Right lobe of liver (tissue), 6 donors: ENCODE results near the gene MYO18A. TPM values are rescaled to one million over a fixed set of nuclear protein-coding genes. Genes with fewer than 3 reads are reported as not detected.

Source experiments
- ATAC-seq, 4 donors: fragments of 200-7000 bp; cut with Tn5 transposase; one replicate each; pipeline ENCODE4 v1.9.1; 2020; ENCODE audit warnings: mild to moderate bottlenecking in 4 of 4, moderate library complexity in 4 of 4
- DNase-seq, 3 donors: peaks; one replicate each; pipeline ENCODE4 v3.0.0-alpha.2; 2020
- H3K27ac ChIP-seq, 3 donors: fragments of 200-600 bp; one replicate each; pipeline ENCODE4 v1.8.0; 2022
- H3K27me3 ChIP-seq, 2 donors: fragments of 200-600 bp; one replicate each; pipeline ENCODE4 v1.8.0; 2022
- H3K36me3 ChIP-seq, 4 donors: fragments of 200-600 bp; sonication (generic) in 1 of 4; one replicate each; pipeline versions ENCODE4 v1.5.1 to v1.8.0; 2017 to 2022; ENCODE audit warnings: control low read depth in 1 of 4
- H3K4me1 ChIP-seq, 4 donors: fragments of 200-600 bp; sonication (generic) in 1 of 4; one replicate each; pipeline versions ENCODE4 v1.5.1 to v1.8.0; 2017 to 2022; ENCODE audit warnings: control low read depth in 1 of 4
- H3K4me3 ChIP-seq, 3 donors: fragments of 200-600 bp; one replicate each; pipeline ENCODE4 v1.8.0; 2022
- H3K9me3 ChIP-seq, 4 donors: fragments of 200-600 bp; sonication (generic) in 1 of 4; one replicate each; pipeline versions ENCODE4 v1.5.1 to v1.8.0; 2017 to 2022; ENCODE audit warnings: control low read depth in 1 of 4
- POLR2A ChIP-seq: fragments of 450-650 bp; IDR thresholded peaks from one replicate; pipeline ENCODE4 v1.6.1; 2017; ENCODE audit warnings: antibody characterized with exemption, mild to moderate bottlenecking
- WGBS: methylation state at CpG from one replicate; pipeline ENCODE4 v1.1.6; 2018; ENCODE audit warnings: low coverage, low lambda C conversion rate; ENCODE audit not compliant: insufficient coverage; ENCODE audit errors: missing lambda C conversion rate; 5-methylcytosine and 5-hydroxymethylcytosine counted together
- intact Hi-C, 2 donors: fragments of 100-400 bp; cut with DNase I; formaldehyde crosslinking; loops; one replicate each; pipeline versions ENCODE4 v1.11.2 to v1.14.1; 2022
- total RNA-seq, 6 experiments: library from RNA; depleted of rRNA in 2 of 6; stranded (reverse); fragments of >200 nt in 2 of 6; fragmentation: NEBNext Ultra II Directional in 3 of 6; extraction: Animal tissue kit (Norgen Biotek cat#: 25700) in 3 of 6; gene quantifications; one replicate each; pipeline versions ENCODE4 v1.1.0 to v1.2.4, GENCODE V29; 2016 to 2023
- TF ChIP-seq, protein P1 (sequence below), 4 donors: fragments of 200-600 bp in 3 of 4; fragments of 450-650 bp in 1 of 4; IDR thresholded peaks; one replicate each; pipeline versions ENCODE4 v1.5.1 to v1.8.0; 2016 to 2022; ENCODE audit warnings: antibody characterized with exemption in 4 of 4, mild to moderate bottlenecking in 2 of 4
- donor health status: DM: no; HTN: yes; CAD: no.
- donor health status: DM: no; HTN: no; CAD: no.
- donor health status: DM: no; HTN: no; CAD: no.
- donor health status: DM: no; HTN: yes; CAD: no.
- donor health status: DM: no; HTN: yes; CAD: no.

The MYO18A gene
- total RNA-seq, 6 experiments from 2014 or later, result 50.1 to 98.2 (median 81.8) TPM

DNA sequence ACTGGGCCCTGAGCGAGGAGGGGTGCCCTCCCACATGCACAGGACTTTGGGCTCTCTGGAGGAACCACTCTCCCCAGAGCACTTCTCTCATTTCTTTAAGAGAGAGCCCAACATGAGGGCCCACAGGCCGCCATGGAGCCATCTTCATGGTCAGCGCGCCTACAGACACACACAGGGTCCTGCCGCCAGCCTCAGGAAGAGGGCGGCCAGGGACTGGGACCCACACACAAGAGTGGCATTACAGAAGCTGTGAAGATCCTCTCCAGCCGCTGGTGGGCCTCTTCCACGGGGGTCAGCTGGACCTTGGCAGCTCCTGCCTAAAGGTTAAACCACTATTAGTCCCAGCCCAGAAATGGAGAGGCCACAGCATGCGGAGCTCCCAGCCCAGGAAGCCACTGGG, 54.5 kb downstream of the MYO18A start:
- Histone ChIP-seq H3K27ac (no peak overlapping the region), H3K9me3 (no peaks in the 10 kb centered on the region), H3K27me3 (no peaks in the 10 kb centered on the region), H3K4me1 (peaks cover 0 to 9% (median 0%) of the 10 kb centered on the region in 4 donors), H3K36me3 (peaks cover 0 to 17% (median 6%) of the 10 kb centered on the region in 4 donors), H3K4me3 (no peak overlapping the region)
- 75% methylated on average over 7 of the region's 9 CpGs for WGBS
- ATAC-seq, result no peak
- intact Hi-C loops, result loop anchor here in 1 of 2 donors (10.0 kb wide), 1 partner anchor 159 kb away; no protein-coding TSS in a partner anchor
- DNase-seq, result peak in 1 of 3 donors; percentile 36
- TF ChIP-seq, protein P1, sequence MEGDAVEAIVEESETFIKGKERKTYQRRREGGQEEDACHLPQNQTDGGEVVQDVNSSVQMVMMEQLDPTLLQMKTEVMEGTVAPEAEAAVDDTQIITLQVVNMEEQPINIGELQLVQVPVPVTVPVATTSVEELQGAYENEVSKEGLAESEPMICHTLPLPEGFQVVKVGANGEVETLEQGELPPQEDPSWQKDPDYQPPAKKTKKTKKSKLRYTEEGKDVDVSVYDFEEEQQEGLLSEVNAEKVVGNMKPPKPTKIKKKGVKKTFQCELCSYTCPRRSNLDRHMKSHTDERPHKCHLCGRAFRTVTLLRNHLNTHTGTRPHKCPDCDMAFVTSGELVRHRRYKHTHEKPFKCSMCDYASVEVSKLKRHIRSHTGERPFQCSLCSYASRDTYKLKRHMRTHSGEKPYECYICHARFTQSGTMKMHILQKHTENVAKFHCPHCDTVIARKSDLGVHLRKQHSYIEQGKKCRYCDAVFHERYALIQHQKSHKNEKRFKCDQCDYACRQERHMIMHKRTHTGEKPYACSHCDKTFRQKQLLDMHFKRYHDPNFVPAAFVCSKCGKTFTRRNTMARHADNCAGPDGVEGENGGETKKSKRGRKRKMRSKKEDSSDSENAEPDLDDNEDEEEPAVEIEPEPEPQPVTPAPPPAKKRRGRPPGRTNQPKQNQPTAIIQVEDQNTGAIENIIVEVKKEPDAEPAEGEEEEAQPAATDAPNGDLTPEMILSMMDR (IDR thresholded peaks at IDR 0.05), result no peak

GRCh38 chr17:29124925-29125273, 55.3 kb downstream of the MYO18A start:
- peak in 2 of 3 donors; percentile 56 to 60 for DNase-seq
- Histone ChIP-seq H3K9me3 (no peaks in the 10 kb centered on the region), H3K36me3 (peaks cover 0 to 25% (median 6%) of the 10 kb centered on the region in 4 donors), H3K4me3 (no peak overlapping the region), H3K4me1 (peaks cover 0 to 13% (median 0%) of the 10 kb centered on the region in 4 donors), H3K27me3 (no peaks in the 10 kb centered on the region), H3K27ac (no peak overlapping the region)
- TF ChIP-seq, protein P1 (IDR thresholded peaks at IDR 0.05), result no peak
- no peak for TF ChIP-seq POLR2A
- intact Hi-C loops, result loop anchor here in 1 of 2 donors (10.0 kb wide), 1 partner anchor 160 kb away; no protein-coding TSS in a partner anchor
- peak; percentile 4 to 31 (median 30) for ATAC-seq
- 100% methylated on average over 1 of the region's 5 CpGs for WGBS

DNA sequence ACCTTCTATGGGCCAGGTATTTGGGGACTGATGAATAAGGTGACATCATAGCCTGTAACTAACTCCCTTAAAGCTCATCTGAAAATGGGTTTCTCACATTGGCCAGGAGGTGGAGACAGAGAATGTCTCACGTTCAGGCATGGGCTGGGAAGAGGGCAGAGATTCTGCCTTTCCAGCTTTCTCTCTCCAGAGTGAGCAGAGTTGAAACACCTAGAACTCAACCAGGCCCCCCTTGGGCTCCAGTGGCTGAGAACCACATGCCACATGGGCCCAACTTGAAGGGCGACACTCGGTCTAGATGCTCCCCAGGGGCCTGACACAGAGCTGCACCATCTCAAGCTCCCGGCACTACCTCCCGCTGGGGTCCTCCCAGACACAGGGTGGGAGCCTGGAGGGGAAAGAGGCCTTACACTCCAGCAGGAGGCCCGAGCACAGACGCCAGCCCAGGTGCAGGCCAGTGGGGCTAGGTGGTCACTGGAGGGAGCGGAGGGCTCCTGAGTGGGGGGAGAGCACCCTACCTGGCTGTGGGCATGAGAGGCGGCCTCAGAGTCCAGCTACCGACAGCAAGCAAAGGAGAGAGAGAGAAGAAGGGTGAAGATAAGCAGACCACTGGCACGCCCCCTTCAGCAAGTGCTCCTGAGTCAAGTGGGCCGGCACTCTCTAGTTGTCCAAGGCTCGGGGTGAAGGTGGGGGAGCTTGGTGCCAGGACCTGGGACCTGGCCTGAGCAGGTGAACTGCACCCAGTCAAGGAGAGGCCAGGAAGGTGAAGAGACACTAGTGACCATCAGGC, 55.9 kb downstream of the MYO18A start:
- Histone ChIP-seq H3K4me3 (no peak overlapping the region), H3K36me3 (peaks cover 0 to 31% (median 9%) of the 10 kb centered on the region in 4 donors), H3K27me3 (no peaks in the 10 kb centered on the region), H3K9me3 (no peaks in the 10 kb centered on the region), H3K4me1 (peaks cover 0 to 13% (median 0%) of the 10 kb centered on the region in 4 donors), H3K27ac (no peak overlapping the region)
- WGBS, result 0% methylated on average over 1 of the region's 13 CpGs
- peak; percentile 63 to 74 (median 72) for ATAC-seq
- TF ChIP-seq POLR2A, result no peak
- TF ChIP-seq, protein P1 (IDR thresholded peaks at IDR 0.05), result peak; percentile 53 to 62 (median 60)
- intact Hi-C loops, result loop anchor here in 1 of 2 donors (10.0 kb wide), 1 partner anchor 160 kb away; no protein-coding TSS in a partner anchor
- peak in 1 of 3 donors; percentile 54 for DNase-seq

- 71% methylated on average over 4 of the region's 9 CpGs for WGBS
- Histone ChIP-seq H3K27ac (no peak overlapping the region), H3K9me3 (no peaks in the 10 kb centered on the region), H3K4me3 (no peak overlapping the region), H3K27me3 (no peaks in the 10 kb centered on the region), H3K4me1 (peaks cover 0 to 13% (median 0%) of the 10 kb centered on the region in 4 donors), H3K36me3 (peaks cover 0 to 43% (median 17%) of the 10 kb centered on the region in 4 donors)
- no peak for ATAC-seq
- intact Hi-C loops, result loop anchor here in 1 of 2 donors (10.0 kb wide), 1 partner anchor 162 kb away; no protein-coding TSS in a partner anchor
- peak in 1 of 3 donors; percentile 46 for DNase-seq
- TF ChIP-seq, protein P1 (IDR thresholded peaks at IDR 0.05), result no peak
- no peak for TF ChIP-seq POLR2A
Observed at GRCh38 chr17:29123111-29123510, 57.1 kb downstream of the MYO18A start.
